GM19193 (cell line): Measurements from ENCODE around the gene CREB3L2.

Experiments used
- POLR2A ChIP-seq: IDR thresholded peaks from 4 replicates; pipeline ENCODE4 v1.6.1; 2011; ENCODE audit not compliant: insufficient read depth, insufficient read length; ENCODE audit errors: extremely low read depth

CREB3L2 gene

GRCh38 chr7:137957887-137958286, 44.0 kb downstream of the CREB3L2 start:
- no peak for TF ChIP-seq POLR2A

GRCh38 chr7:137956591-137956990, 45.3 kb downstream of the CREB3L2 start:
- TF ChIP-seq POLR2A = no peak

- no peak for TF ChIP-seq POLR2A
Observed at GRCh38 chr7:137956183-137956582, 45.7 kb downstream of the CREB3L2 start.

- TF ChIP-seq POLR2A = no peak
Observed at GRCh38 chr7:137954614-137955013, 47.3 kb downstream of the CREB3L2 start.

GRCh38 chr7:137953665-137954470, 48.0 kb downstream of the CREB3L2 start:
- no peak for TF ChIP-seq POLR2A

- no peak for TF ChIP-seq POLR2A
Observed at GRCh38 chr7:137953043-137953664, 48.7 kb downstream of the CREB3L2 start.

- no peak for TF ChIP-seq POLR2A
Observed at GRCh38 chr7:137952426-137952805, 49.5 kb downstream of the CREB3L2 start.

- no peak for TF ChIP-seq POLR2A
Observed at GRCh38 chr7:137951700-137952425, 50.0 kb downstream of the CREB3L2 start.

GRCh38 chr7:137950967-137951366, 50.9 kb downstream of the CREB3L2 start:
- TF ChIP-seq POLR2A = no peak

- TF ChIP-seq POLR2A = no peak
Observed at GRCh38 chr7:137950263-137950621, 51.6 kb downstream of the CREB3L2 start.

GRCh38 chr7:137949416-137950262, 52.2 kb downstream of the CREB3L2 start:
- TF ChIP-seq POLR2A = no peak

- no peak for TF ChIP-seq POLR2A
Observed at GRCh38 chr7:137948845-137949330, 53.0 kb downstream of the CREB3L2 start.

GRCh38 chr7:137948083-137948844, 53.6 kb downstream of the CREB3L2 start:
- TF ChIP-seq POLR2A = no peak

- no peak for TF ChIP-seq POLR2A
Observed at GRCh38 chr7:137947046-137947445, 54.8 kb downstream of the CREB3L2 start.

- no peak for TF ChIP-seq POLR2A
Observed at GRCh38 chr7:137946011-137946410, 55.9 kb downstream of the CREB3L2 start.

GRCh38 chr7:137944168-137944567, 57.7 kb downstream of the CREB3L2 start:
- TF ChIP-seq POLR2A = no peak
